Vagina (tissue), 2 donors: ENCODE data around the gene RUNX3. TPM values are rescaled to one million over a fixed set of nuclear protein-coding genes. Genes with fewer than 3 reads are reported as not detected.

Source experiments
- DNase-seq, 2 donors: peaks; one replicate each; pipeline ENCODE4 v3.0.0-alpha.2; 2017; ENCODE audit errors: extremely low spot score in 2 of 2
- H3K27ac ChIP-seq: fragments of 200-600 bp; sonication (generic); one replicate; pipeline ENCODE4 v1.5.1; 2019
- H3K27me3 ChIP-seq: fragments of 200-600 bp; sonication (generic); one replicate; pipeline ENCODE4 v1.5.1; 2019
- H3K36me3 ChIP-seq, 2 donors: fragments of 200-600 bp; sonication (generic); one replicate each; pipeline ENCODE4 v1.5.1; 2017 to 2019
- H3K4me1 ChIP-seq: fragments of 200-600 bp; sonication (generic); one replicate; pipeline ENCODE4 v1.5.1; 2019
- H3K4me3 ChIP-seq, 2 donors: fragments of 200-600 bp; sonication (generic); 1 replicate in 1 of 2; 2 replicates in 1 of 2; pipeline ENCODE4 v1.5.1; 2016 to 2019
- H3K9me3 ChIP-seq: fragments of 200-600 bp; sonication (generic); one replicate; pipeline ENCODE4 v1.5.1; 2019
- POLR2A ChIP-seq, 2 donors: fragments of 450-650 bp; IDR thresholded peaks; one replicate each; pipeline ENCODE4 v1.6.1; 2017; ENCODE audit warnings: antibody characterized with exemption in 2 of 2, mild to moderate bottlenecking in 2 of 2, moderate library complexity in 2 of 2
- POLR2AphosphoS5 ChIP-seq, 2 donors: sonication (generic); formaldehyde crosslinking; IDR thresholded peaks; one replicate each; pipeline ENCODE4 v1.9.0; 2017; ENCODE audit warnings: antibody characterized with exemption in 2 of 2, mild to moderate bottlenecking in 2 of 2, low read depth in 1 of 2; ENCODE audit not compliant: insufficient read depth in 1 of 2
- intact Hi-C: fragments of 100-400 bp; cut with DNase I; formaldehyde crosslinking; loops from one replicate; pipeline ENCODE4 v1.15.1; 2023
- microRNA-seq: library from miRNA; unstranded; fragments of <30 nt; microRNA quantifications from one replicate; pipeline ENCODE4, GENCODE V29; 2017; ENCODE audit warnings: borderline number of aligned reads, borderline replicate concordance
- small RNA-seq: library from RNA; depleted of rRNA; stranded (forward); fragments of <200 nt; gene quantifications from one replicate; pipeline ENCODE3, GENCODE V24; 2016
- total RNA-seq: library from RNA; depleted of rRNA; stranded (reverse); fragments of >200 nt; gene quantifications from one replicate; pipeline ENCODE4 v1.2.3, GENCODE V29; 2016
- TF ChIP-seq, protein P1 (sequence below), 3 experiments: fragments of 450-650 bp in 2 of 3; fragments of 200-600 bp in 1 of 3; sonication (generic) in 1 of 3; IDR thresholded peaks; one replicate each; pipeline ENCODE4 v1.5.1; 2017 to 2019; ENCODE audit warnings: antibody characterized with exemption in 3 of 3, mild to moderate bottlenecking in 2 of 3, moderate library complexity in 2 of 3

The RUNX3 gene
- total RNA-seq, 1 donor from 2014 or later: 4.2 TPM

- H3K27me3 ChIP-seq: no peaks in the 10 kb centered on the region
- peak in 1 of 2 donors; percentile 22 for DNase-seq
- H3K4me3 ChIP-seq: no peak overlapping the region
- H3K4me1 ChIP-seq: peaks cover 18% of the 10 kb centered on the region
- no peaks in the 10 kb centered on the region for H3K9me3 ChIP-seq
- TF ChIP-seq POLR2A (IDR thresholded peaks at IDR 0.05) (no peak), POLR2AphosphoS5 (IDR thresholded peaks at IDR 0.05; ENCODE audit: insufficient read depth in 1 of 2, low read depth in 1 of 2) (no peak)
- TF ChIP-seq, protein P1, sequence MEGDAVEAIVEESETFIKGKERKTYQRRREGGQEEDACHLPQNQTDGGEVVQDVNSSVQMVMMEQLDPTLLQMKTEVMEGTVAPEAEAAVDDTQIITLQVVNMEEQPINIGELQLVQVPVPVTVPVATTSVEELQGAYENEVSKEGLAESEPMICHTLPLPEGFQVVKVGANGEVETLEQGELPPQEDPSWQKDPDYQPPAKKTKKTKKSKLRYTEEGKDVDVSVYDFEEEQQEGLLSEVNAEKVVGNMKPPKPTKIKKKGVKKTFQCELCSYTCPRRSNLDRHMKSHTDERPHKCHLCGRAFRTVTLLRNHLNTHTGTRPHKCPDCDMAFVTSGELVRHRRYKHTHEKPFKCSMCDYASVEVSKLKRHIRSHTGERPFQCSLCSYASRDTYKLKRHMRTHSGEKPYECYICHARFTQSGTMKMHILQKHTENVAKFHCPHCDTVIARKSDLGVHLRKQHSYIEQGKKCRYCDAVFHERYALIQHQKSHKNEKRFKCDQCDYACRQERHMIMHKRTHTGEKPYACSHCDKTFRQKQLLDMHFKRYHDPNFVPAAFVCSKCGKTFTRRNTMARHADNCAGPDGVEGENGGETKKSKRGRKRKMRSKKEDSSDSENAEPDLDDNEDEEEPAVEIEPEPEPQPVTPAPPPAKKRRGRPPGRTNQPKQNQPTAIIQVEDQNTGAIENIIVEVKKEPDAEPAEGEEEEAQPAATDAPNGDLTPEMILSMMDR (IDR thresholded peaks at IDR 0.05): no peak
- H3K36me3 ChIP-seq: no peaks in the 10 kb centered on the region
- H3K27ac ChIP-seq: no peak overlapping the region
- intact Hi-C loops: loop anchor here (10.0 kb wide), 1 partner anchor 234 kb away; no protein-coding TSS in a partner anchor
Observed at GRCh38 chr1:24850328-24850920, 79.7 kb downstream of the RUNX3 start.

- intact Hi-C loops: loop anchor here (10.0 kb wide), 2 partner anchors 235 to 355 kb away; no protein-coding TSS in a partner anchor
- Histone ChIP-seq H3K27ac (no peak overlapping the region), H3K9me3 (no peaks in the 10 kb centered on the region), H3K36me3 (no peaks in the 10 kb centered on the region), H3K27me3 (no peaks in the 10 kb centered on the region), H3K4me1 (peaks cover 18% of the 10 kb centered on the region), H3K4me3 (no peak overlapping the region)
- peak in 1 of 2 donors; percentile 65 for DNase-seq
- TF ChIP-seq POLR2AphosphoS5 (IDR thresholded peaks at IDR 0.05; ENCODE audit: insufficient read depth in 1 of 2, low read depth in 1 of 2): no peak
- TF ChIP-seq, protein P1 (IDR thresholded peaks at IDR 0.05): no peak
- TF ChIP-seq POLR2A (IDR thresholded peaks at IDR 0.05): no peak
Observed at GRCh38 chr1:24849672-24850295, 80.3 kb downstream of the RUNX3 start.

Small RNA genes lying within 50 kb of the gene (microRNA-seq; reads per million reads assigned to microRNA genes)
- gene MIR6731: not detected

Small RNA genes lying within 50 kb of the gene (small RNA-seq; reads per million reads assigned to genes)
- gene MIR6731: not detected

Other genes with a start within 250 kb of the RUNX3 start
- gene CLIC4, start 184.8 kb downstream of the RUNX3 start, total RNA-seq: 164 TPM